Fibroblast of villous mesenchyme (primary cell): ENCODE results near the gene L3MBTL4. TPM values are rescaled to one million over a fixed set of nuclear protein-coding genes. Genes with fewer than 3 reads are reported as not detected.

Experiments used
- DNase-seq: peaks from one replicate; pipeline ENCODE4 v3.0.0-alpha.2; 2010; ENCODE audit warnings: low read depth
- H3K4me3 ChIP-seq: 2 replicates; pipeline ENCODE4 v1.5.1; 2011; ENCODE audit warnings: low read depth, mild to moderate bottlenecking, low read length
- total RNA-seq: library from RNA; depleted of rRNA; stranded (reverse); fragments of >200 nt; gene quantifications from 2 replicates; pipeline ENCODE4 v1.2.3, GENCODE V29; 2012
- TF ChIP-seq, protein P1 (sequence below): IDR thresholded peaks from 2 replicates; pipeline ENCODE4 v1.5.1; 2012; ENCODE audit warnings: low read depth, mild to moderate bottlenecking, low read length; ENCODE audit not compliant: insufficient read depth

L3MBTL4 gene
- total RNA-seq, 1 donor: not detected

DNA sequence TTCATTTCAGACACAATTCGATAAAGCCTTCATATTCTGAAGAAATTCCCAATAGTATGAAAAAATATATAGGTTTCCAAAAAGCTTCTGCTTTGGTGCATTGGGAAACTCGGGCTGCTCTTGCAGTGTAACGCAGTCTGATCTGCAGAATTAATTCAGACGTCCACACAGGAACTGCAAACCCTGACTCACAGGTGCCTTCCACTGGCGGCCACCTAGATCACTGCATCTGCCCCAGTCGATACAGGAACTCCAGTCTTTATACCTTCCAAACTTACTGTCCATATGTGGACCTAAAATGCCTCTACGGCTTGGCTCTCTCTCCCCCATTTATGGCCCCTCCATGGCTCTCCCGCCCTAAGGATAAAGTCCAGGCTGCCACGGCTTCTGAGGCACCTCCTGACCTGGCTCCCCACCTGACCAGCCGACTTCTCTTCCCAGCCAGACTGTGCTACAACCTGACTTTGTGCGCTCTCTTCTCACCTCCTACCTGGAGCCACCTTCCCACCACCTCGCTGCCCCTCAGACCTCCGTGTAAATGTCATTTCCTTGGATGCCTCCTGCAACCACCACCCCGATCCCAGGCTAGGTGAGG is 39.7 kb downstream of the L3MBTL4 start:
- TF ChIP-seq, protein P1, sequence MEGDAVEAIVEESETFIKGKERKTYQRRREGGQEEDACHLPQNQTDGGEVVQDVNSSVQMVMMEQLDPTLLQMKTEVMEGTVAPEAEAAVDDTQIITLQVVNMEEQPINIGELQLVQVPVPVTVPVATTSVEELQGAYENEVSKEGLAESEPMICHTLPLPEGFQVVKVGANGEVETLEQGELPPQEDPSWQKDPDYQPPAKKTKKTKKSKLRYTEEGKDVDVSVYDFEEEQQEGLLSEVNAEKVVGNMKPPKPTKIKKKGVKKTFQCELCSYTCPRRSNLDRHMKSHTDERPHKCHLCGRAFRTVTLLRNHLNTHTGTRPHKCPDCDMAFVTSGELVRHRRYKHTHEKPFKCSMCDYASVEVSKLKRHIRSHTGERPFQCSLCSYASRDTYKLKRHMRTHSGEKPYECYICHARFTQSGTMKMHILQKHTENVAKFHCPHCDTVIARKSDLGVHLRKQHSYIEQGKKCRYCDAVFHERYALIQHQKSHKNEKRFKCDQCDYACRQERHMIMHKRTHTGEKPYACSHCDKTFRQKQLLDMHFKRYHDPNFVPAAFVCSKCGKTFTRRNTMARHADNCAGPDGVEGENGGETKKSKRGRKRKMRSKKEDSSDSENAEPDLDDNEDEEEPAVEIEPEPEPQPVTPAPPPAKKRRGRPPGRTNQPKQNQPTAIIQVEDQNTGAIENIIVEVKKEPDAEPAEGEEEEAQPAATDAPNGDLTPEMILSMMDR: no peak
- H3K4me3 ChIP-seq: no peak overlapping the region
- DNase-seq: no peak

DNA sequence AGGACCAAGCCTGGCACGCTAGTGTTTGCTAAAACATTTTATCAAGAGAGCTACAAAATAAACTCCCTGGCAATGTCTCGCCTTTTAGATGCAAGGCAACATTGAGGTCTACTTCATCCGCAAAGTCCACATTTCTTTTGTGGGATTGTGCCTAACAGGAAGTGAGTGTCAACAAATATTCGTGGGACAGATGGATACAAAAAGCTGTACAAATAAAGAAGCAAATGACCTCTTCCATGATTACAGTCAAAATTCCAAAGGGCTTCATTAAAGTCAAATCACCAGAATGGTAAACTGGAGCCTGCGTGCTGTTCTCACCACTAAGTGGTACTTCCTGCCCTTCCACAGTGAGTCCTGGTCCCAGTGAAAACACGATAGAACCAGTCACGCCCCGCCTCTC is 40.4 kb downstream of the L3MBTL4 start:
- H3K4me3 ChIP-seq: no peak overlapping the region
- TF ChIP-seq, protein P1: no peak
- no peak for DNase-seq

DNA sequence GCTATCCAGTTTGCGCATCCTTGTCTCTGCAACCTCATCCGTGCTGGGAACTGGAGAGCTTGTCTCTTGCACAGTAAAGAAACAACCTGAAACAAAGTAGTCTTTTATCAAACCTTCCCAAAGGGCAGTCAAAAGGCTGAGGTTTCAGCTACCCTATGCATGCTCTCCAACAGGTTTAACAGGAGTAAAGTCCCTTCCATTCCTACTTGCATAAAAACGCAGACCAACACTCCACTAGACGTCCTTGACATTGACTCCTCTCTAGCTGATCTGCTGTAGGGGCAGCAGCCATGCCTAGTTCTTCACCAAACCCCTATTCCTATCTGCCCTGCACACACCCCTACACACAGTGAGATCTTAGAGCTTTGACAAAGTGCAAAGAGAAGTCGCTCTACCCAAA is 41.5 kb downstream of the L3MBTL4 start:
- DNase-seq: no peak
- no peak overlapping the region for H3K4me3 ChIP-seq
- TF ChIP-seq, protein P1: no peak

DNA sequence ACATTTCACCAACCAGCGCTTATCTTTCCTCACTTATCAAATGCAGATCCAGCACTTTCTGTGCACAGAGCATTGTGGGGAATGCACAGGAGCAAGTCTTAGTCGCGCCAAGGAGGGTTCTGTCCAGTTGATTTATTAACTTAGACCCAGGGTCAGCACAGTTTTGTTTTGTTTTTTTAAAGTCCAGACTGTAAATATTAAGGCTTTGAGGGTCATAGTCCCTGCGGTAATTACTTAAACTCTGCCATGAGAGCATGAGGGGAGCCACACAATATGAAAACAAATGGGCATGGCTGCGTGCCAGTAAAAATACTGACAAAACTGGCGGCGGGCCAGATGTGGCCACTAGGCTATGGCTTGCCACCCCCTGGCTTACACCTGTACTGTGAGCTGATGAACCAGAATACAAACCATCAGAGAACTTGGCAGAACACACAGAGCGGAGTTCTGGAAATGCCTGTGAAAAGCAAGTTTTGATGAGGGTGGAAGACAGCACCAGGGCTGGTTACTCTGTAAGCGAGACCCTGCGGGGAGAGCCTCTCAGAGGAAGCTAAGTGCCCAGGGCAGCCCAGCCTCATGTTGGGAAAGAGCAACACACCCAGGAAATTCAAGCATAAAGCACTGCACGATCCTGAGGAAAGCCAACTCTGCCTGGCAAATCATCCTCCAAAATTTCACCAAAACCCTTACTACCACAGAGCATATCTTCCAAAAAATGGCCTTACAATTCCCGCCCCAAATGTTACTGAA is 43.6 kb downstream of the L3MBTL4 start:
- no peak for DNase-seq
- TF ChIP-seq, protein P1: no peak
- H3K4me3 ChIP-seq: no peak overlapping the region

DNA sequence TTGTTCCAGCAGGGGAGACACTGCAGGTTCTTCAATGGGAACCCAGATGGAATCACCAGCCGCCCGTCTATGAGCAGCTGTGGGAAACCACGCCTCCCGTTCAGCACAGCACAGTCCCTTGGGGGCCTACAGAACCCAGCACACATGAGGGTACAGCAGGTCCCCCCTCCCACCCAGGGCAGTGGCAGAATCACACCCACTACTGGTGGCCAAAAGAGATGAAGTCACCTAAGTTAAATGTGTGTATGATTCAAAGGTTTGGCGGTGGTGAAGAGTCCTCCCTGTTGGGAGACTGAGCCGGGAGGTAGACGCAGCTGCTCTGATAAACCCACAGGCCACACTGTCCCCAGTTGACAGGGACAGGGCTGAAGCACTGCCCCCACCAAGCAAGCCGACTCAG is 44.3 kb downstream of the L3MBTL4 start:
- DNase-seq: no peak
- no peak overlapping the region for H3K4me3 ChIP-seq
- TF ChIP-seq, protein P1: no peak

DNA sequence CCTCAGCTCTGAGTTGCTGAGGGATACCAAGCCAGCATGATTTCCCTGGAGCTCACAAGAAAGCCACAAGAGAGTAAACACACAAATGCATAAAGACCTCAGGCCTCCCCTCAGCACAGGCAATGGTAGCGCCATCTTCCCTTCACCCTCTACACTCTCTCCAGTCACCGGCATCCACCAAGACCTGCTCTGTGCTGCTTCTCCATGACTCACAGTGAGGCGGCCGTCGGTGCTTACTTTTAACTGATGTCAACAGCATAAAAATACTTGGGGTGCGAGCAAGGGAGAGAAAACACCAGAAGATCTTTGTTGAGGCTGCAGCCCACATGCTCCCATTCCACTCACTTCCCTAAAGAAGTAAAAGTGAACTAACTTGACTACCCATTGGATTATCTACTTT is 46.7 kb downstream of the L3MBTL4 start:
- H3K4me3 ChIP-seq: no peak overlapping the region
- TF ChIP-seq, protein P1: no peak
- DNase-seq: no peak

DNA sequence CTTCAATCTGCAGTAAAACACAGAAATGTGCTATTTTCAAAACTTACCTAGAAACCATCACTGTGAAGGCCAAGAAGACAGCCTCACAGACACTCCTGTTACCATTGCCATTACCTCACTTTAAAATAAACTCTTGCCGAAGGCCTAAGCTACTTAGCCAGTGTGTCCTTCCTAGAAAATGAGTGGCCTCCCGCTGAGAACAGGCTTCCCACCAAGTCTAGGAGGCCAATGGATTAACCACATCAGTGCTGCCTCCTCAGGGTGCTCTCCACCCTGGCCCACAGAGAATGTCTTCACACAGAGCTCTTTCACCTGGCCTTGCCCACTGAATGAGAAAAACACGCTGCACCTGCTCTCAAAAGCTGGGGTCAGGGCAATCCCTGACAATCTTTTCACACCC is 47.5 kb downstream of the L3MBTL4 start:
- no peak for DNase-seq
- H3K4me3 ChIP-seq: no peak overlapping the region
- TF ChIP-seq, protein P1: no peak
